GM21576 (cell line): ENCODE results near the gene KIFC3.
"Not testable (repeated sequence)": the region's sequence is repeated elsewhere in the genome, so short reads cannot be mapped to it uniquely, and the experiment has no call there.

Experiments used
- ATAC-seq: cut with Tn5 transposase; IDR thresholded peaks from one replicate; pipeline ENCODE4 v1.9.1; 2021; ENCODE audit warnings: mild to moderate bottlenecking, moderate library complexity; ENCODE audit not compliant: unreplicated experiment

Gene KIFC3

DNA sequence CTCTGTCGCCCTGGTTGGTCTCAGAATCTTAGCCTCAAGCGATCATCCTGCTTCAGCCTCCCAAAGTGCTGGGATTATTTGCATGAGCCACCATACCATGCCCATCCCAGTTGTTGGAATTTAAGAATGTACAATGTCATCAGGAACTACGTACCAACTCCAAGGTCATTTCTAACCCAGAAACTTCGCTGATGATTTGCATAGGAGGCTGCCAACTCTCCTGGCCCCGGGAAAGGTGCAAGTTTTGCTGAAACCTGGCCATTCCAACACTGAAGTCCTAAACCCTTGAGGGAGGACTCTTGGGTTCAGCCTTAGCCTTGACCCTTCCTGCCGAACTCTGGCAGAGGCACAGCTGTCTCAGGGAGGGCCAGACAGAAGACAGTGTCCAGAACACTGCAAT is 2.9 kb upstream of the KIFC3 start:
- no peak for ATAC-seq

DNA sequence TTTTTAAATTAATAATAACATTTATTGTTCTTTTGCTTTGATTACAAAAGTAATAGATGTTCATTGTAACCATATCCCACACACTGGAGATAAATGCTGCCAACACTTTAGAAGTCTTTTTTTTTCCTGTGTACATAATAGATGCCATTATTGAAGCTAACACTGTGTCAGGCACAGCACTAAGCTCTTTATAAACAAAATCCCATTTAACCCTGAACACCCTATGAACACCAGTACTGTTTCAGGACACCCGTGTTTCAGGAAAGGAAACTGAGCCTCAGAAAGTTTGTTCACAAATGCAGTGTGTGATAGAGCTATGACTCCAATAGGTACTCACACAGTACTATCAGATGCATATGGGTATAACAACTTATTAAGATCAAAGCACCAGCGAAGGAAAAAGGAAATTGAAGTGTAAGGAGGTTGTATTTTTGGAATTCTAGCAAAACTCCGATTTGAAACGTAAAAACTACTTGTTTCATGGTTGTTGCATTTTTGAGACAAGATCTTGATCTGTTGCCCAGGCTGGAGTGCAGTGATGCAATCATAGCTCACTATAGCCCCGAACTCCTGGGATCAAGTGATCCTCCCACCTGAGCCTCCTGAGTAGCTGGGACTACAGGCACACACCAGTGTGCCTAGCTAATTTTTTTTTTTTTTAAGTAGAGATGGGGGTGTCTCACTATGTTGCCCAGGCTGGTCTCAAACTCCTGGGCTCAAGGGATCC is 2.0 kb upstream of the KIFC3 start:
- ATAC-seq: no peak

DNA sequence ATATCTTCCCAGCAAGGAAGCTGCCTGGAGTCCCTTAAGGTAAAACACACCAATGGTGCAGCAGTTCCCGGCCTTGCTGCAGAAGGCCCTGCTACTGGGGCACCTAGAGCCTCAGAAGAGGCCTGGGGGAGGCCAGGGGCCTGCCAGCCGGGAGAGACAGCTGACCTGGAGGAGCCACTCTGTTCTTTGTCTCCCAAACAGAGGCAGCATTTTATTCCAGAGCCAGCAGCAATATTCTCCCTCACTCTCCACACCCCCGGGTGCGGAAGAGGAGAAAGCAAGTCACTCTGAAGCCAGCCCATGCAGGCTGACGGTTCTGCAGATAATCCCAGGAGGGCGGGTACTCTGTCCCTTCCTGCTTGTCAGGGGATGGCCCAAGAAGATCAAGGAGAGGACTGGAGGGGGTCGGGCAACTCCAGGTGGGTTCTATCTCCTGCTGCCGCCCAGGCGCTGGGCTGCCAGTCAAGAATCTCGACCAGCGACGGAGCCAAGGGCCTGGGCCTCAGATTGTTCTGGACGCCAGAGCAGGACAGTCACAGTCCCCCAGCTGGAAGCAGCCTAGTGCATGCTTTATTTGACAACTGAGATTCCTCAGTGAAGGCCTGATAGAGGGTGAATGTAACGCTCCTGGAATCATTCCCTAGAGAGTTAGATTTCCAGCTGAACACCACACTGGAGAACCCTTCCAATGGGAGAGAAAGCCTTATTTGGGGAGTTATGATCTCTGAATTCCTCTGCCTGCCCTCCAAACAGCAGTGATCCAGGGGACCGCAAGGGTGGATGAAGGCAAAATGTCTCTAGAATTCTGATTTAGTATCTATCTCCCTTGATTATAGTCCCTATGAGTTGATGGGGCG is 1.1 kb upstream of the KIFC3 start:
- ATAC-seq: no peak

DNA sequence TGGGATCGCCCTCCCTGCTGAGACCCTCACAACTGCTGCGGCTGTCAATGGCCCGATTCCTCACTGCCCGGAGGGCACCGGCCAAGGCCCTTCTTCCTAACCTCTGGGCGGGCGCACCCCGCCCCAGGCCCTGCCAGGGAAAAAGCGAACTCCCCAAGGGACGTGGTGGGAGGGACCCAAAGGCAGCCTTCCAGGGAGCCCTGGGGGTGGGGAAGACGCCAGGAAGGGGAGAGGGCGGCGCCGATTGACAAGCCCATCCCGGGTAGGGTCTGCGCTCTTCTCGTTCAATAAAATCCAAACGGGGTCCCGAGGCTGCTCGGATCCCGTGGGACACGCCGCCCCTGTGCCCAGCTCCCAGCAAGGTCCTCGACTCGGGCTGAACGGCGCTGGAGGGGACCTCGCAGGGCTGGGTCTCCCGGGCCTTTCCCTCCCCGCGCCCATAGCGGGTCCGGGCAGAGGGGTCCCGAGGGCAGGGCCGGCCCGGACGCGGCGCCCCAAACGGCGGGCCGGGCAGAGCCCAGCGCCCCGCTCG is 416 bp downstream of the KIFC3 start:
- ATAC-seq: no peak

DNA sequence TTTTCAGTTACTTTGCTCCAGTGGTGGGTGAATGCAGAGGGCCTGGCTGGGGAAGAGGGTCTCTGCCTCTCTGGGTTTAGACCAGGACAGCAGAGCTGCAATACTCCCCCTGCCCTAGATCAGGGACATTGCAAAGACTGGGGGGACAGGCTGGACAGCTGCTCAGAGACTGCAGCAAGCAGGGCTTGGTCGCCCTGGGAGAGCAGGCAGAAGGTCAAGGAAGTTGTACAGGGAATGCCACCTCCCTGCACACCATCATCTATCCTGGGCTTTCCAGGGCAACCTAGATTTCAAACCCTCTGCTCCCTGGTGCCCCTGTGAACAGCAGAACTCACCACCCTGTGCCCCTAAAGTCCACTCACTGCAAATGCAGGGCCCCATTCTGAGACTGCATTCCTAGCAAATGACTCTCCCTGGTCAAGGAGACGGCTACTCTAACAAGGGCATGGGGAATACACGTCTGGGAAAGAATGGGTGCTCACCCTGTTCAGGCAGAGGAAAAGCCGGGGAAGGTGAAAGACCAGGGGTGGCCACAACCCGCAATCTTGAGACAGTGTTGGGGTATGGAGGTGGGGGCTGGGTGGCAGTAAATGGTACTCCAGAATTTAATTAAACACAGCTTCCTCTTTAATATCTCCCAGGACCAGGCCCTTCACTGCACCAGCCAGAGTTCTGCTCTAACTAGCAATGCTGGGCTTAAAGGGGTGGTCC is 1.0 kb downstream of the KIFC3 start:
- ATAC-seq: no peak

DNA sequence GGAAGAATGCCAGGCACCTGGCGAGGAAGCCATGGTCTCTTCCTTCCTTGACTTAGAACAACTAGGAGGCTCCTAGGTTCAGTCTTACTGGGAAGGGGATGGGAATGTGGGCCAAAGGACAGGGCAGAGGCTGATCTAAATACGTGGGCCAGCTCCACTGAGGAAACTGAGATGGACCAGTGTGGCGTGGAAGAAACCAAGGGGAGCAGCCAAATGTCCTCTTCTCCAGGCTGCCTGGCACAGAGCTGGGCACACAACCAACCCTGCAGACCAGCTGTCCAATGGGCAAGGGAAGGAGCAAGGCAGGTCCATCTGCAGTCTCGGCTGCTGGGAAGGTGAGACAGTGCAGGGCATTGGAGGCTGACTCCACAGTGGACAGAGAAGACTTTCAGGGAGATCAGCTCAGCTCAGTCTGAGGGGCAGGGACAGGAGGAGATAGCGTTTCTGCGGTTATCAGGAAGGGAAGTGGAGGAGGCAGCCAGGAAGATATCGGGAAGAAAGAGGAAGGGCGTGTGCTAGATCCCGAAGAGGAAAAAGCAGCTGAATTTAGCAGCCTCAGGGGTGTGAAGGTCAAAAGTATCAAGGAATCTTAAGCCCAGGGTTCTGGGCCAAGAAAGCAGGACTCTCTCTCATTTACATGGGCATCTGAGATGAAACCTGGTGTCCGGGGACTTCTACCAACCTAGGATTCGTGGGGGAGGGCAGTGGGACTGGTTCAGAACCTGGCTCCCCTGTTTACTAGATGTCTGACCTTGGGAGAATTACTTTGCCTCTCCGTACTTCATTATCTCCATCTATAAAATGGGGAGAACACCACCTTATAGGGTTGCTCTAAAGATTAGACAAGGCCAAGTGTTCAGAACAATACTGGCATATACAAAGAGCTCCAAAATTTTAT is 1.8 kb downstream of the KIFC3 start:
- ATAC-seq: no peak

DNA sequence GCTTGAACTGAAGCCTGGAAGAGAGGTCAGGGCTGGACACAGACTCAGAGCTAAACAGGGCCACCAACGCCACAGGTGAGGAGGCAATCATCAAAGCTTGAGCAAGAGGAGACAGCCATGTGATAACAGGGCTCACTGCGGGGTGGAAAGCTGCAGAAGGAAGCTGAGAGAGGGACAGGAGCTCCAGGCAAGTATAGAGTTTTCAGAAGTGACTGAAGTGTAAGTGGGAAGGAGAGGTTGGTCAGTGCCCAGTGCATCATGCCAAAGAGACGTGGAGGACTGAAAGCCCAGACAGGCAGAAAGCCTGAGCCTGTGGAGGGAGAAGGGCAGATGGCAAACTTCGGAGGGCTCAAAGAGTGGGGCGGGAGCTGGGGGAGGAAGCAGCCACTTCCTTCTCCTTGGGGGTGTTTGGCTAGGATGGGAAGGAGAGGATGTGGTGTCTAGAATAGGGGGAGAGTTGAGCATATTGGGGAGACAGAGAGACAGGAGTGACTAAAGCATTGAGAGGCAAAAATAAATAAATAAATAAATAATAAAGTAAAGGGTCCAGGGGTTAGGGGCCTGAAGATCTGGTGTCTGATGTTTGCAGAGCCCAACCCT is 2.6 kb downstream of the KIFC3 start:
- no peak for ATAC-seq

DNA sequence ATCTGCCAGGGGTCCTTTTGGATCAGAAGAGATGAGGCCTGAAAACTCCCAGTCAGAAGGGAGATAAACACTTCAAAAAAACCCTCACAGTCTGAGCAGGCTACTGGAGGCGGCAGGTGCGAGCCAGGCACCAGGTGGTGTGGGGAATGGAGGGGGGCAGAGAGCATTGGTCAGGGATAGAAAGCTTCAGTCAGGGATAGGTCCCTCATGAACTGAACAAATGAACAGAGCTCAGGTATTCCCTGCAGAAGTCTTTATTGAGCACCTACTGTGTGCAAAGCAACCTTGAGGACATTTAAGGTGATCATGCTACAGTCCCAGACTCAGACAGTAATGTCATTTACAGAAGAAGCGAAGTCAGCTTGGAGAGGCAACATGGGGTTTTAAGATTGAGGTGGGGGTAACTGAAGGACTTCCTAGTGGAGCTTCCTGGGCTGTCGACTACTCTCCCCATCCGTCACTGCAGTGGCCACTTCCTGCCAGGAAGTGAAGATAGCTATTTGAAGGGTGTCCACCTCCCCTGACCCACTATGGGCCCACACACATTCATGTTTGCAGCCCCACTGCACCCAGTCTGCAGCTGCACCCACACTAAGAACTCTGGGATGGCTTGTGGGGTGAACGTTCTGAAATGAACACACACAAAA is 3.2 kb downstream of the KIFC3 start:
- ATAC-seq: no peak

DNA sequence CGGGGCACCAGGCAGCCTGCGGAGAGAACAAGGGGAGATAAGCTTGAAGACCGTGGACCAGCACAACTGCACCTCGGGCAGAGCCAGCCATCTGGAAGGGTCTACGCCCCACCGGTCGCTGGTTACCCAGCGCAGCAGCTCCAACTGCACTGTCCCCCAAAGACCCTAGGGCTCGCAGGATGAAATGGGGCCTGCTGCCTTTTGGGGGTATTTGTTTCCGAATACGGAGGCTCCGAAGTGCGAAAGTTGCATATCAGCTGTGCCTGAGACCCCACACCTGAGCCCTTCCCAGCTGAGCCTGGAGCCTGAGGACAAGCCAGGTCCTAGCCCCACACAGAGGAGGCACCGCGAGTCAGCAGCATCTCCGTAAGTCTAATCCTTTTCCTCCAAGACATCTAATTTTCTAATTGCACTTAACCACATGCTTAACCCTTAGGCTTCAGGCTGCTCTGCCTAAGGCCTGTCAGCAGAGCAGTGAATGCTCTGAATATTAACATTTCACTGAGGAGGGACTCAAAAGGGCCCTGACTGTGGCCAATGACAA is 4.0 kb downstream of the KIFC3 start:
- no peak for ATAC-seq

DNA sequence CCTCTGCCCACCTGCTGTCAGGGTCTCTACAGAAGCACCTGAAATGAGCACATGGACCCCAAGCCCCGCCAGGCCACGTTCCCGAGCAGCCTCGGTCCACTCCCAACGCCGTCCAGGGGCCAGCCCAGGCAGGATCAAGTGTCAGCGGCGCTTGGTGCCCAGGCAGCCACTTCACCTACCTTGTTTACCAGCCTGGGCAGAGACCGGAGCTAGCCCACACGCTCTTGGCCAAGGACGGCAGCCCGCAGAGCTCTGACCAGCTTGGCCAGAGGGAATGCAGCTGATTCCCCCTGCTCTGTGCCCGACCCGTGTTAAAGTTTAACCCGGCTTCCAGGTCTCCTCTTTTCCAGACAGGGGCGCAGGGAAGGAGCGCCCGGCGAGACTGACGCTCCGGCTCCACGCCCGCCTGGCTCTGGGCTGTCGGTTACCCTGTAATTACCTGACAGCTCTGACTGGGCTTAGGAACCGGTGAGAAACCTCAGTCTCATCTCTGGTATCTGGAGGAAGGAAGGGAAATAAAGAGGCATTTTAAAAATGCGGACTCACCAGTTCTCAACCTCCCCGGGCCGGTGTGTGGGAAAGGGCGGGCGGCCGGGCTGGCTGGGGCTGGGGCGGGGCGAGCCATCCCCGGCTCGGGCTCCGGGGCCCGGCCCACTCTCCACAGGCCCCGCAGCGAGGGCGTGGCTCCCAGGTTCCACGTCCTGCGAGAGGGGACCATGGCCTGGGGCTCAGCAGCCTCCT is 4.6 kb downstream of the KIFC3 start:
- no peak for ATAC-seq

DNA sequence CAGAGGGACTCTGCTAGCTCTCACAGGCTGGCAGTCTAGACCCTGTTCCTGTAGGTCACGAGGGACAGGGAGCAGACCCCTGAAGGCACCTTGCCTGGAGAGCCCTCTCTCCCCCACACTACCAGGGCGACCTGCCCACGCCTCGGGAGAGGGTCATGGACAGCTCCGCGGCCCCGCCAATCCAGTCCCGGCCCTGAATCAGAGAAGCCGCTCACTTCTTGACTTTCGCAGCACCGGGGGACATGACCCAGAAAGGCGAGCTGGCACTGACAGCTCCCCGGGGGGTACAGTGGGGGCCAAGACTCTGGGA is 5.1 kb downstream of the KIFC3 start:
- no peak for ATAC-seq

DNA sequence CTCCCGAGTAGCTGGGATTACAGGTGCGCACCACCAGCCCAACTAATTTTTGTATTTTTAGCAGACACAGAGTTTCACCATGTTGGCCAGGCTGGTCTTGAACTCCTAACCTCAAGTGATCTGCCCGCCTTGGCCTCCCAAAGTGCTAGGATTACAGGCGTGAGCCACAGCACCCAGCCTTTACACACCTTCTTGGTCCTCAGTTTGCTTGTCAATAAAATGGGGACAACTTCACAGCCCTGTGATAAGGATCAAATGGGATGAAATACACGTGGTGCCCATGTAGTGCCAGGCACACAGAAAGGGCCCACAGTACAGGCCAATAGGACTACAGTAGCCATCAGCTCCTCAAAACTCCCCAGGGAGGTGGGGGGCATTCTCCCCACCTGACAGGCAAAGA is 6.3 kb downstream of the KIFC3 start:
- not testable (repeated sequence) for ATAC-seq

DNA sequence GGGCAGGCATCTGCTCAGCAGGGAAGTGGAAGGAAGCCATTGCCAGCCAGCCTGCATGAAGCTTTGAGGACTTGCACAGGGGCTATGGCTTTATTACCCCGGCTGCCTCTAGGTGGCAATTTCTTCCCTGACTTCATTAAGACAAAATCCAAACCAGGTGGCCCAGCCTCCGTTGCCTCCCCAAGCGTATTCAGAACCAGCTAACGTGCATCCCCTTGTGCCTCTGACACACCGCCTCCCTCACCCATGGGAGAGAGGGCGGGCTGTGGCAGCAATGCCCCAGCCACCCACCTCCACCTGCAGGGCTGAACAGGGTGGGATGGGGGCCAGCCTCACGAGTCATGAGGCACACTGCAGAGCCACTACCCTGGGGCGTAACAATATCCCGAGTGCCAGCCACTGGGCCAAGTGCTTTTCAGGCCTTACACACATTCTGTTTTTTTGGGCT is 6.8 kb downstream of the KIFC3 start:
- peak; percentile 53 for ATAC-seq

DNA sequence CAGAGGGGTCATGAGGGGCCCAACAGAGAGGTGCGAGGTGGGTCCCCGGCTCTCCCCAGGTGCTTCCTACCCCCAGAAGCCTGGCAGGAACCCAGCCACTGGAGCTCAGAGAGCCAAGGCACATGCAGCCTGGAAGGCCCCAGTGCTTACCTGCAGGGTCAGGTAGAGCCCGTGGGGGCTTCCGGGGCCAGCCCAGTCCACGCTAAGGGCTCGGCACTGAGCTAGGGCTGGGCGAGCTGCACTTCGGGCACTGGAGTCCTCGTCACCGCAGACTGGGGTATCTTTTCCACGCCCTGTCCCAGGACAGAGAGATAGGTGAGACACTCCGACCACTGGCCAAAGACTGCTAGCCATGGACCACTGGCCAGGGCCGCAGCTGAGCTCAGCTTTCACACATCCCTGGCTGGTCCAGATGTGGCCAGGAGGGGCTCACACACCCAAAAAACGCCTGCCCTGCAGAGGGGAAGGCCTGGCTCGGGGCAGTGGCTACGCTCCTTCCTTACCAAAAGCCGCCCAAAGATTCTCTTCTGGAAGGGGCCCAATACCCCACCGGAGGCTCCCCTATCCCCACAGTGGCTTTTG is 7.4 kb downstream of the KIFC3 start:
- ATAC-seq: no peak

DNA sequence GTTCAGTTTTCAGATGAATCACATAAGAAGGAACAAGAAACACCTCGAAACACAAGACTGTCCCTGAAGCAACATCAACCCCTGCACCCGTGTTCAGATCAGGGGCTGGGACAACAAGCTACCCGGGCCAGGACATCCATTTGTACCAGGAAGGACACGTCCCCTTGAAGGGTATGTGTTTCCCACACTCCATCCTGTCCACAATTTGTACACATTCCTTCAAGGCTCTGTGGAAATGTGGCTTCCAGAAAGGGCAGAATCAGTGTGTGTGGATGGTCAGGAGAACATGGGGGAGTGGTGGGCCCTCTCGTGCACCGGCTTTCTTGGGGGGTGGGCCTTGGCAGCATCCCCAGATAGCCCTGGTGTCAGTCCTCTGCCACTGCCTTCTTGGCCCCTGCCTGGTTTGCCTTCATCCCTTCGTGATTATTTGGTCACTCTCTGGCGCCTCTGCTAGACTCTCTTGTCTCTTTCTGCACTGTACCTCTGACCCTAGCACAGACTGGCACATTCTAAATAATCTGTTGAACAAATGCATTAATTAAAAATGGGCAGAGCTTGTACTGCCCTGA is 10.3 kb downstream of the KIFC3 start:
- ATAC-seq: no peak

DNA sequence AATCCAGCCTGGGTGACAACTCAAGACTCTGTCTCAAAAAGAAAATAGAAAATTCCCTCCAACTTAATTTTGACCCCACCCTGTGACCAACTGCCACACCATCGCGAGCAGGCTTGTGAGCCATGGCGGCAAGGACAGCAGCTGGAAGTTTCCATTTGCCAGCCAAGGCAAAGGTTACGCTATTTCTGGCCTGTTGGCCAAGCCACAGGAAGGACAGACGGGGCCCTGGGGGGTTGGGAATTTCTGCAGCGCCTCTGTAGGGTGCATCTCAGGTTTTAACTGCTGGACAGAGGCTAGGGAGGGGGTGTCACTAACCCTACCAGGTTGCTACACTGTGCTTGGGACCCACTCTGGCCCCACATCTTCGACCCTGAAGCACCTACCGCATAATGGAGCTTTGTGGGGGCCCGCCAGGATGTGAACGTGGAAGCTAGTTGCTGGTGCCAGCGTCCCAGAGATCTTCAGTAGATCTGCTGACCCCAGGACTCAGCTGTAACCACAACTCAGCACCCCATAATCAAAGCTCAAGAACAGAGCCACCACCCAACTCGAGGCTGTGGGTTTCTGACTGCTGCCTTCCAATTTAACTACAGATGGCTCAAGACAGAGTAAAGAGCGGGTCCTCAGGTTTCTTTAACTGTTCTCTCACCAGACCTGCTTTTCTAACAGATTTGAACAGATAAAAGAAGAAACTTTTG is 10.9 kb downstream of the KIFC3 start:
- no peak for ATAC-seq

DNA sequence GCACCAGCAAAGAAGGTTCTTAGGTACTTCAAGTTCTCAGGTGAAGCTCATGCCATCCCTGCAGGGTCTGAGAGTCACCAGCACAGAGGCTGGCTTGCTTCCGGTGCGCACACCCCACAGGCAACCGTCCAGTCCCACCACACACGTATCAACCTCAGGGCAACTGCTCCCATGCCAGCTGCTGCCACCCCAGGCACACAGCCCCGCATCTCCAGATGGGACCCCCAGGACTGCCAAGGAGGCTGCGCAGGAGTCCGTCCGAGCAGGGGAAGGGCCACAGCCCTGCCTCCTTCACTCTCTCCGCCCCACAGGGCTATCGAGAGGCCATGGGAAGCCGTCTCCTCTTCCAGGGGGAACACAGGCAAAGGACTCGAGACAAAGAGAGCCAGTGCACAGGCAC is 13.3 kb downstream of the KIFC3 start:
- ATAC-seq: no peak
